Heart left ventricle (tissue), 16 donors: ENCODE results near the gene ATOSB. TPM values are rescaled to one million over a fixed set of nuclear protein-coding genes. Genes with fewer than 3 reads are reported as not detected.
A peak's percentile ranks its signal among the peaks of the same experiment; 100 is the strongest.

ENCODE experiments used
- ATAC-seq, 4 donors: fragments of 200-7000 bp; cut with Tn5 transposase; one replicate each; pipeline ENCODE4 v1.9.1; 2020 to 2022; ENCODE audit warnings: moderate library complexity in 4 of 4, mild to moderate bottlenecking in 3 of 4, moderate number of reproducible peaks in 1 of 4
- DNase-seq, 5 donors: peaks; one replicate each; pipeline ENCODE4 v3.0.0-alpha.2; 2020
- H3K27ac ChIP-seq, 12 donors: fragments of 200-600 bp; sonication (generic) in 4 of 12; one replicate each; pipeline versions ENCODE4 v1.5.0 to v1.8.0; 2016 to 2022; ENCODE audit warnings: mild to moderate bottlenecking in 2 of 12
- H3K27me3 ChIP-seq, 9 donors: fragments of 200-600 bp; sonication (generic) in 2 of 9; one replicate each; pipeline versions ENCODE4 v1.5.1 to v1.8.0; 2016 to 2022; ENCODE audit warnings: mild to moderate bottlenecking in 3 of 9
- H3K36me3 ChIP-seq, 9 donors: fragments of 200-600 bp; sonication (generic) in 2 of 9; one replicate each; pipeline versions ENCODE4 v1.5.0 to v1.8.0; 2018 to 2022; ENCODE audit warnings: mild to moderate bottlenecking in 2 of 9
- H3K4me1 ChIP-seq, 12 donors: fragments of 200-600 bp; sonication (generic) in 4 of 12; one replicate each; pipeline versions ENCODE4 v1.5.0 to v1.8.0; 2016 to 2022; ENCODE audit warnings: mild to moderate bottlenecking in 3 of 12
- H3K4me3 ChIP-seq, 12 donors: fragments of 200-600 bp; sonication (generic) in 4 of 12; one replicate each; pipeline versions ENCODE4 v1.5.0 to v1.8.0; 2017 to 2022; ENCODE audit warnings: mild to moderate bottlenecking in 9 of 12, moderate library complexity in 4 of 12
- H3K9me3 ChIP-seq, 12 donors: fragments of 200-600 bp; sonication (generic) in 4 of 12; one replicate each; pipeline versions ENCODE4 v1.5.0 to v1.8.0; 2016 to 2022; ENCODE audit warnings: mild to moderate bottlenecking in 1 of 12
- CTCF ChIP-seq, 12 donors: fragments of 200-600 bp; sonication (generic) in 4 of 12; IDR thresholded peaks; one replicate each; pipeline versions ENCODE4 v1.5.0 to v1.8.0; 2018 to 2022; ENCODE audit warnings: antibody characterized with exemption in 12 of 12, mild to moderate bottlenecking in 5 of 12
- POLR2A ChIP-seq, 2 donors: fragments of 450-650 bp; IDR thresholded peaks; one replicate each; pipeline ENCODE4 v1.6.1; 2017; ENCODE audit warnings: antibody characterized with exemption in 2 of 2, mild to moderate bottlenecking in 2 of 2, moderate library complexity in 2 of 2
- WGBS, 4 donors: extraction: QIAGEN DNeasy Blood & Tissue Kit in 2 of 4; methylation state at CpG; one replicate each; pipeline versions ENCODE4 v1.1.5 to v1.1.7; 2013 to 2018; 5-methylcytosine and 5-hydroxymethylcytosine counted together
- intact Hi-C, 10 donors: fragments of 100-400 bp; cut with DNase I; formaldehyde crosslinking; loops; one replicate each; pipeline versions ENCODE4 v1.11.1 to v1.14.2; 2022
- polyA plus RNA-seq, 2 donors: library from polyadenylated mRNA; stranded (reverse); fragments of 200-250 nt; gene quantifications; one replicate each; pipeline ENCODE4 v1.2.3, GENCODE V29; 2013
- total RNA-seq, 9 donors: library from RNA; depleted of rRNA in 2 of 9; stranded (reverse); fragments of >200 nt in 2 of 9; fragmentation: NEBNext Ultra II Directional in 3 of 9; extraction: Animal tissue kit (Norgen Biotek cat#: 25700) in 3 of 9; gene quantifications; one replicate each; pipeline versions ENCODE4 v1.1.0 to v1.2.4, GENCODE V29; 2016 to 2023
- donor health status: ischemic (EF 13 %, LVEDD 7.1; RV severe dilation, severe dysfunction).
- donor health status: healthy with polysubstance abuse.
- donor health status: DM: no; HTN: yes; CAD: no.
- donor health status: DM: no; HTN: no; CAD: no.
- donor health status: ischemic (EF 25% LVEDD 6.9; RV normal size, moderate dysfunction).
- donor health status: ischemic (EF 25% LVEDD 5.7; RV mildly dilated, moderate dysfunction).
- donor health status: healthy.
- donor health status: DM: yes; HTN: yes; CAD: no.
- donor health status: ischemic (EF 35%, LVEDD 5.7; RV mildly dilated, moderate dysfunction).
- donor health status: nonischemic (EF 11% LVEDD 7.7; RV severe dilation, severe dysfunction).
- donor health status: DM: yes; HTN: yes; CAD: no.
- donor health status: PGD.
- donor health status: ischemic (EF 29% LVEDD 5.4; RV normal size, mild dysfunction).
- donor health status: nonischemic (EF 23%, LVEDD 6.1; RV moderate dilation, normal function).

The ATOSB gene
- total and polyA plus RNA-seq, 11 donors = 15.9 to 43.3 (median 19.5) TPM

DNA sequence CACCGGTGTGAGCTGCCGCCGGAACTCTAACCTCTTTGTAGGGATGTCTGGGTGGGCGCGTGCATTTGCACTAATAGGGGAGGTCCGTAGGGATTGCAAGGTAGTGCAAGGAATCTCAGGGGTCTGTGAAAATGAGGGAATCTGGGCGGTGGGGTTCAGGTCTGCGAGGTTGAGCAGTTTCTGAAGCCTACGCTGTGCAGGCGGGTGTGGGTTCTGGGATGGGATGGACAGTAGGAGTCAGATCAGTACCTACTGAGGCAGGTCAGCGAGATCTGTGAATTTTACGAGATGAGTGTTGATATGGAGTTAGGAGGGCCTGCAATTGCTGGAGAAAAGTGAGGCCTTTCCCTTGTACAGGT is 856 bp upstream of the ATOSB start:
- Histone ChIP-seq H3K4me3 (peak overlapping the region; percentile 15 to 81 (median 64)), H3K4me1 (peaks cover 3 to 51% (median 38%) of the 10 kb centered on the region in 12 donors), H3K9me3 (no peaks in the 10 kb centered on the region), H3K27me3 (no peaks in the 10 kb centered on the region), H3K27ac (peak overlapping the region in 11 of 12 donors; percentile 70 to 98 (median 91)), H3K36me3 (no peaks in the 10 kb centered on the region)
- ATAC-seq (peak; percentile 0 to 12 (median 1)), DNase-seq (peak in 1 of 5 donors; percentile 54)
- TF ChIP-seq POLR2A (IDR thresholded peaks at IDR 0.05) (no peak), CTCF (IDR thresholded peaks at IDR 0.05) (no peak)
- intact Hi-C loops = loop anchor here (1.0 to 10.0 kb wide), 15 partner anchors 46 to 486 kb away; partner anchors contain the start of gene UNC13B (in 6 of the 10)
- WGBS, 4 donors = 1 to 3% (median 1%) methylated on average over 12 of the region's 12 CpGs

GRCh38 chr9:35114840-35115628 is 628 bp downstream of the ATOSB start:
- Histone ChIP-seq H3K4me1 (peaks cover 3 to 62% (median 48%) of the 10 kb centered on the region in 12 donors), H3K9me3 (no peaks in the 10 kb centered on the region), H3K27me3 (no peaks in the 10 kb centered on the region), H3K36me3 (no peaks in the 10 kb centered on the region), H3K27ac (peak overlapping the region; percentile 70 to 98 (median 90)), H3K4me3 (peak overlapping the region; percentile 8 to 81 (median 64))
- DNase-seq = peak; percentile 80 to 83 (median 82)
- ATAC-seq = peak in 3 of 4 donors; percentile 3 to 20 (median 4)
- intact Hi-C loops = loop anchor here in 8 of 10 donors (5.0 to 10.0 kb wide), 11 partner anchors 47 to 622 kb away; partner anchors contain the start of gene UNC13B (in 5 of the 8)
- TF ChIP-seq CTCF (IDR thresholded peaks at IDR 0.05) (no peak), POLR2A (IDR thresholded peaks at IDR 0.05) (no peak)
- WGBS, 4 donors = 16 to 20% (median 17%) methylated on average over 10 to 12 of the region's 12 CpGs

DNA sequence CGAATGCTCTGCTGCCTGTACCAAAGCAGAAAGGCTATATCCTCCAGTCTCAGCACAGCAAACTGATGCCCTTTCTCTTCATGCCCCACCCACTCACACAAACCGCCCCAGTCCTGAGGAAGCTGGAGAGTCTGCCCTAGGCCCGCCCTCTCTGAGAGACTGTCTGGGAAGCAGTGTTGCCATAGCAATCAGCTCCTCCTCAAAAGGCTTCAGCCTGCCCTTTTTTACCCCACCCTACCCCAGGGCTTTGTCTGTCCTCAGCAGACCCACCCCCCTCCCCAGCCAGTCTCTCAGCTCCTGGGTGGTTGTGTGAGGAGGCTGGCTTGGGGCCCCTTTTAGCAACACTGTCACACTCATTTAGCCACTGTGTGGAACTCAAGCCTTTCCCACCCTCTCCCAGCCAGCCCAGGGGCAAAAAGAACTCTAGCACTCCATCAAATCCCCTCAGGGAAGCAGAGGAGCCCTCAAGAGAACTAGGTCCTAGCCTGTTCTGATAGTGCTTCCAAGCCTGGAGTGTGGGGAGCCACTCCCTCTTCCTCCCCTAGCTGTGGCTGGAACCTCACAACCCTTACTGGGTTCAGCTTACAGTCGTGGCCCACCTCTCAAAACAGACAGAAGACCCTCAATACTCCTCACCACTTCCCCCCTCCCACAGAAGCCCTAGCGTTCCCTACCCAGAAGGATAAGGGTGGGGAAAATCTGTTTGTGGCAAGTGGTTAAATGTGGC is 1.4 kb downstream of the ATOSB start:
- Histone ChIP-seq H3K4me3 (peak overlapping the region in 10 of 12 donors; percentile 56 to 81 (median 65)), H3K4me1 (peaks cover 3 to 63% (median 49%) of the 10 kb centered on the region in 12 donors), H3K27ac (peak overlapping the region; percentile 70 to 98 (median 90)), H3K36me3 (no peaks in the 10 kb centered on the region), H3K27me3 (no peaks in the 10 kb centered on the region), H3K9me3 (no peaks in the 10 kb centered on the region)
- ATAC-seq (peak; percentile 4 to 44 (median 34)), DNase-seq (peak; percentile 85 to 94 (median 90))
- WGBS, 4 donors = 16 to 20% (median 18%) methylated on average over 5 of the region's 5 CpGs
- TF ChIP-seq CTCF (IDR thresholded peaks at IDR 0.05) = no peak
- peak in 1 of 2 donors; percentile 34 for TF ChIP-seq POLR2A (IDR thresholded peaks at IDR 0.05)
- intact Hi-C loops = loop anchor here in 6 of 10 donors (5.0 to 10.0 kb wide), 5 partner anchors 51 to 623 kb away; partner anchors contain the start of gene UNC13B (in 2 of the 6)
